Astrocyte (in vitro differentiated cells and primary cell): ENCODE results near the gene ATIC. TPM values are rescaled to one million over a fixed set of nuclear protein-coding genes. Genes with fewer than 3 reads are reported as not detected.

Experiments
- DNase-seq: peaks from one replicate; pipeline ENCODE4 v3.0.0-alpha.2; 2010; ENCODE audit warnings: low read depth
- FAIRE-seq: peaks from 2 replicates; lab custom pipeline; 2011; peaks lifted over from hg19 to GRCh38; lab: Jason Lieb, UNC
- H2AFZ ChIP-seq: 2 replicates; pipeline ENCODE4 v1.6.0; 2012; ENCODE audit warnings: low read depth, low read length, inconsistent platforms
- H3K27ac ChIP-seq: 2 replicates; pipeline ENCODE4 v1.5.1; 2011; ENCODE audit warnings: low read depth, low read length, inconsistent platforms
- H3K27me3 ChIP-seq: 2 replicates; pipeline ENCODE4 v1.6.0; 2011; ENCODE audit warnings: low read length, inconsistent platforms; ENCODE audit not compliant: insufficient read depth
- H3K36me3 ChIP-seq: 2 replicates; pipeline ENCODE4 v1.5.1; 2011; ENCODE audit warnings: low read length, inconsistent platforms; ENCODE audit not compliant: insufficient read depth
- H3K4me1 ChIP-seq: 2 replicates; pipeline ENCODE4 v1.5.1; 2011; ENCODE audit warnings: low read length, inconsistent platforms; ENCODE audit not compliant: insufficient read depth
- H3K4me2 ChIP-seq: 2 replicates; pipeline ENCODE4 v1.6.0; 2012; ENCODE audit warnings: low read length, inconsistent platforms
- H3K4me3 ChIP-seq: 2 replicates; pipeline ENCODE4 v1.5.1; 2011; ENCODE audit warnings: low read depth, mild to moderate bottlenecking, low read length, inconsistent platforms; ENCODE audit not compliant: insufficient read depth
- H3K79me2 ChIP-seq: 2 replicates; pipeline ENCODE4 v1.6.0; 2012; ENCODE audit warnings: mild to moderate bottlenecking, low read length, inconsistent platforms; ENCODE audit not compliant: insufficient read depth
- H3K9ac ChIP-seq: 2 replicates; pipeline ENCODE4 v1.6.0; 2012; ENCODE audit warnings: mild to moderate bottlenecking, low read length, inconsistent platforms
- H3K9me3 ChIP-seq: 2 replicates; pipeline ENCODE4 v1.5.1; 2012; ENCODE audit warnings: low read depth, mild to moderate bottlenecking, low read length, inconsistent platforms; ENCODE audit not compliant: insufficient read depth
- H4K20me1 ChIP-seq: 2 replicates; pipeline ENCODE4 v1.6.0; 2012; ENCODE audit warnings: low read length, inconsistent platforms; ENCODE audit not compliant: insufficient read depth
- H3K27ac Mint-ChIP-seq: one replicate; pipeline ENCODE4 v1.8.0; 2021; ENCODE audit warnings: mild to moderate bottlenecking, mixed read lengths; ENCODE audit not compliant: unreplicated experiment
- H3K27me3 Mint-ChIP-seq: one replicate; pipeline ENCODE4 v1.8.0; 2021; ENCODE audit warnings: low read depth, mixed read lengths; ENCODE audit not compliant: unreplicated experiment
- H3K36me3 Mint-ChIP-seq: one replicate; pipeline ENCODE4 v1.8.0; 2021; ENCODE audit warnings: low read depth, mixed read lengths; ENCODE audit not compliant: unreplicated experiment
- H3K4me1 Mint-ChIP-seq: one replicate; pipeline ENCODE4 v1.8.0; 2021; ENCODE audit warnings: low read depth, mixed read lengths; ENCODE audit not compliant: unreplicated experiment
- H3K4me3 Mint-ChIP-seq: one replicate; pipeline ENCODE4 v1.8.0; 2021; ENCODE audit warnings: mild to moderate bottlenecking, moderate library complexity, mixed read lengths; ENCODE audit not compliant: unreplicated experiment
- H3K9me3 Mint-ChIP-seq: one replicate; pipeline ENCODE4 v1.8.0; 2021; ENCODE audit warnings: mild to moderate bottlenecking, mixed read lengths; ENCODE audit not compliant: unreplicated experiment
- CTCF ChIP-seq: IDR thresholded peaks from 2 replicates; pipeline ENCODE4 v1.5.1; 2011; ENCODE audit warnings: low read depth, mild to moderate bottlenecking, inconsistent platforms, low read length, moderate library complexity; ENCODE audit not compliant: insufficient read depth
- EZH2 ChIP-seq: IDR thresholded peaks from 2 replicates; pipeline ENCODE4 v1.6.1; 2012; ENCODE audit warnings: mild to moderate bottlenecking, low read length, inconsistent platforms; ENCODE audit not compliant: insufficient read depth
- total RNA-seq: library from RNA; stranded (reverse); gene quantifications from 2 replicates; pipeline ENCODE4 v1.2.1, GENCODE V29; 2021

ATIC gene
- total RNA-seq, 1 donor from 2014 or later: 61.1 TPM

- peak overlapping the region; percentile 8 for H3K4me2 ChIP-seq
- no peak overlapping the region for H3K9ac ChIP-seq
- H3K36me3 ChIP-seq: peaks cover 91% of the 10 kb centered on the region
- TF ChIP-seq CTCF: no peak
- TF ChIP-seq EZH2: no peak
- H3K27me3 ChIP-seq: no peaks in the 10 kb centered on the region
- H3K9me3 ChIP-seq: no peaks in the 10 kb centered on the region
- no peaks in the 10 kb centered on the region for H3K9me3 Mint-ChIP-seq
- H2AFZ ChIP-seq: no peak overlapping the region
- no peak overlapping the region for H3K4me3 ChIP-seq
- peaks cover 91% of the 10 kb centered on the region for H4K20me1 ChIP-seq
- peaks cover 13% of the 10 kb centered on the region for H3K4me1 ChIP-seq
- no peaks in the 10 kb centered on the region for H3K27me3 Mint-ChIP-seq
- H3K4me3 Mint-ChIP-seq: no peak overlapping the region
- peak overlapping the region; percentile 15 for H3K27ac ChIP-seq
- no peak for DNase-seq
- no peak for FAIRE-seq
- H3K79me2 ChIP-seq: peaks cover 36% of the 10 kb centered on the region
- peaks cover 28% of the 10 kb centered on the region for H3K36me3 Mint-ChIP-seq
- H3K4me1 Mint-ChIP-seq: peaks cover 40% of the 10 kb centered on the region
- peak overlapping the region; percentile 66 for H3K27ac Mint-ChIP-seq
Observed at GRCh38 chr2:215383652-215384279, 71.9 kb downstream of the ATIC start.

- no peaks in the 10 kb centered on the region for H3K9me3 Mint-ChIP-seq
- FAIRE-seq: no peak
- H3K36me3 Mint-ChIP-seq: peaks cover 21% of the 10 kb centered on the region
- H3K4me3 Mint-ChIP-seq: no peak overlapping the region
- H3K27me3 Mint-ChIP-seq: no peaks in the 10 kb centered on the region
- peak overlapping the region; percentile 66 for H3K27ac Mint-ChIP-seq
- Histone ChIP-seq H4K20me1 (peaks cover 89% of the 10 kb centered on the region), H3K27me3 (no peaks in the 10 kb centered on the region), H3K36me3 (peaks cover 84% of the 10 kb centered on the region), H3K4me1 (peaks cover 13% of the 10 kb centered on the region), H2AFZ (no peak overlapping the region), H3K79me2 (peaks cover 36% of the 10 kb centered on the region), H3K4me2 (no peak overlapping the region), H3K9me3 (no peaks in the 10 kb centered on the region), H3K27ac (no peak overlapping the region), H3K9ac (no peak overlapping the region), H3K4me3 (no peak overlapping the region)
- DNase-seq: no peak
- TF ChIP-seq EZH2 (no peak), CTCF (no peak)
- H3K4me1 Mint-ChIP-seq: peaks cover 34% of the 10 kb centered on the region
Observed at GRCh38 chr2:215384710-215385109, 72.9 kb downstream of the ATIC start.

- no peak overlapping the region for H3K9ac ChIP-seq
- H3K27ac ChIP-seq: peak overlapping the region; percentile 13
- Mint-ChIP-seq H3K4me3 (peak overlapping the region; percentile 36), H3K27me3 (no peaks in the 10 kb centered on the region), H3K27ac (peak overlapping the region; percentile 87), H3K9me3 (no peaks in the 10 kb centered on the region), H3K36me3 (peaks cover 23% of the 10 kb centered on the region), H3K4me1 (peaks cover 38% of the 10 kb centered on the region)
- H3K9me3 ChIP-seq: no peaks in the 10 kb centered on the region
- H3K27me3 ChIP-seq: no peaks in the 10 kb centered on the region
- H2AFZ ChIP-seq: no peak overlapping the region
- no peak overlapping the region for H3K4me2 ChIP-seq
- H3K4me1 ChIP-seq: peaks cover 13% of the 10 kb centered on the region
- peaks cover 34% of the 10 kb centered on the region for H3K79me2 ChIP-seq
- TF ChIP-seq EZH2 (no peak), CTCF (no peak)
- DNase-seq (no peak), FAIRE-seq (no peak)
- peaks cover 89% of the 10 kb centered on the region for H4K20me1 ChIP-seq
- no peak overlapping the region for H3K4me3 ChIP-seq
- peaks cover 85% of the 10 kb centered on the region for H3K36me3 ChIP-seq
Observed at GRCh38 chr2:215386566-215386965, 74.7 kb downstream of the ATIC start.
